PFSK-1 (cell line): ENCODE measurements around the gene RASGRF2.

Source experiments
- FOXP2 ChIP-seq: optimal IDR thresholded peaks from 2 replicates; pipeline ENCODE3; 2011; ENCODE audit warnings: borderline replicate concordance, control low read depth, inconsistent platforms; ENCODE audit not compliant: insufficient read depth; ENCODE audit errors: extremely low read length, extremely low read depth
- POLR2AphosphoS5 ChIP-seq: IDR thresholded peaks from 2 replicates; pipeline ENCODE4 v1.6.1; 2012; ENCODE audit warnings: low read depth, mild to moderate bottlenecking, control low read depth, low read length, moderate library complexity
- REST ChIP-seq, 2 experiments: IDR thresholded peaks; 2 replicates each; pipeline versions ENCODE4 v1.6.1 to v1.8.0; 2011 to 2012; ENCODE audit warnings: low read depth in 2 of 2, low read length in 2 of 2, control low read depth in 1 of 2, inconsistent platforms in 1 of 2, mild to moderate bottlenecking in 1 of 2, moderate library complexity in 1 of 2; ENCODE audit not compliant: insufficient read depth in 1 of 2
- SIN3A ChIP-seq: IDR thresholded peaks from 2 replicates; pipeline ENCODE4 v1.6.1; 2012; ENCODE audit warnings: mild to moderate bottlenecking, low read length, moderate library complexity, borderline replicate concordance; ENCODE audit not compliant: insufficient read depth
- TAF1 ChIP-seq: IDR thresholded peaks from 2 replicates; pipeline ENCODE4 v1.6.1; 2012; ENCODE audit warnings: low read length, control low read depth, borderline replicate concordance; ENCODE audit not compliant: insufficient read depth

Gene RASGRF2

GRCh38 chr5:81192373-81192750, 232.2 kb downstream of the RASGRF2 start:
- TF ChIP-seq SIN3A: no peak

- TF ChIP-seq SIN3A (no peak), TAF1 (no peak), POLR2AphosphoS5 (no peak), REST (IDR thresholded peaks at IDR 0.05; ENCODE audit: insufficient read depth in 1 of 2, low read depth in 2 of 2, low read length in 2 of 2) (no peak), FOXP2 (no peak)
These were observed 234.6 kb downstream of the RASGRF2 start for GRCh38 chr5:81194633-81195334.

- TF ChIP-seq REST (IDR thresholded peaks at IDR 0.05; ENCODE audit: insufficient read depth in 1 of 2, low read depth in 2 of 2, low read length in 2 of 2): no peak
These were observed 235.3 kb downstream of the RASGRF2 start for GRCh38 chr5:81195335-81195929.

GRCh38 chr5:81202655-81203054, 242.5 kb downstream of the RASGRF2 start:
- no peak for TF ChIP-seq POLR2AphosphoS5
- TF ChIP-seq FOXP2: no peak
- no peak for TF ChIP-seq SIN3A
- TF ChIP-seq REST (IDR thresholded peaks at IDR 0.05; ENCODE audit: insufficient read depth in 1 of 2, low read depth in 2 of 2, low read length in 2 of 2): no peak
- TF ChIP-seq TAF1: no peak

GRCh38 chr5:81203729-81204128, 243.6 kb downstream of the RASGRF2 start:
- TF ChIP-seq TAF1: no peak

GRCh38 chr5:81204205-81204604, 244.0 kb downstream of the RASGRF2 start:
- no peak for TF ChIP-seq FOXP2
- no peak for TF ChIP-seq SIN3A
- TF ChIP-seq TAF1: no peak
- no peak for TF ChIP-seq REST (IDR thresholded peaks at IDR 0.05; ENCODE audit: insufficient read depth in 1 of 2, low read depth in 2 of 2, low read length in 2 of 2)
- TF ChIP-seq POLR2AphosphoS5: no peak
